NCI-H1048 (cell line): Measurements from ENCODE around the gene SLC49A4.

Source experiments
- DNase-seq: peaks from one replicate; lab custom pipeline; 2025; lab: John Stamatoyannopoulos, UW

SLC49A4 gene

GRCh38 chr3:122930063-122930997 is 135.5 kb downstream of the SLC49A4 start:
- no peak for DNase-seq
